Fibroblast of lung (primary cell): Measurements from ENCODE around the gene KSR2. TPM values are rescaled to one million over a fixed set of nuclear protein-coding genes. Genes with fewer than 3 reads are reported as not detected.

Source experiments
- DNase-seq, 2 donors: peaks; one replicate each; pipeline versions ENCODE4 v3.0.0 to v3.0.0-alpha.2; 2010; ENCODE audit warnings: low read depth in 2 of 2
- H2AFZ ChIP-seq: 2 replicates; pipeline ENCODE4 v1.5.1; 2012; ENCODE audit warnings: low read length, control low read depth, inconsistent platforms
- H3K27ac ChIP-seq: 2 replicates; pipeline ENCODE4 v1.5.1; 2011; ENCODE audit warnings: low read length, control low read depth; ENCODE audit not compliant: insufficient read depth
- H3K27me3 ChIP-seq: 2 replicates; pipeline ENCODE4 v1.5.1; 2011; ENCODE audit warnings: mild to moderate bottlenecking, low read length; ENCODE audit not compliant: control insufficient read depth, insufficient read depth
- H3K36me3 ChIP-seq: 2 replicates; pipeline ENCODE4 v1.5.1; 2011; ENCODE audit warnings: low read length; ENCODE audit not compliant: control insufficient read depth, insufficient read depth
- H3K4me1 ChIP-seq: 2 replicates; pipeline ENCODE4 v1.5.1; 2011; ENCODE audit warnings: low read length; ENCODE audit not compliant: control insufficient read depth, insufficient read depth; ENCODE audit errors: extremely low read depth
- H3K4me2 ChIP-seq: 2 replicates; pipeline ENCODE4 v1.5.1; 2011; ENCODE audit warnings: low read length, control low read depth; ENCODE audit not compliant: insufficient read depth; ENCODE audit errors: extremely low read depth
- H3K4me3 ChIP-seq, 4 experiments: fragments of 200-600 bp in 1 of 4; sonication (generic) in 1 of 4; replicated peaks in 1 of 4; 2 replicates each; pipeline ENCODE4 v1.5.1; 2011 to 2016; ENCODE audit warnings: low read length in 4 of 4, low read depth in 3 of 4, mild to moderate bottlenecking in 3 of 4, control low read depth in 2 of 4, inconsistent platforms in 1 of 4, mixed read lengths in 1 of 4; ENCODE audit not compliant: insufficient read depth in 1 of 4; ENCODE audit errors: control extremely low read depth in 1 of 4
- H3K79me2 ChIP-seq: 2 replicates; pipeline ENCODE4 v1.5.1; 2012; ENCODE audit warnings: mild to moderate bottlenecking, low read length, inconsistent platforms; ENCODE audit not compliant: control insufficient read depth, insufficient read depth
- H3K9ac ChIP-seq: 2 replicates; pipeline ENCODE4 v1.5.1; 2011; ENCODE audit warnings: mild to moderate bottlenecking, low read length, control low read depth; ENCODE audit not compliant: insufficient read depth
- H3K9me3 ChIP-seq: 2 replicates; pipeline ENCODE4 v1.5.1; 2012; ENCODE audit warnings: low read depth, low read length; ENCODE audit not compliant: control insufficient read depth, insufficient read depth
- H4K20me1 ChIP-seq: 2 replicates; pipeline ENCODE4 v1.5.1; 2011; ENCODE audit warnings: low read length; ENCODE audit not compliant: control insufficient read depth, insufficient read depth; ENCODE audit errors: extremely low read depth
- EZH2 ChIP-seq: IDR thresholded peaks from 2 replicates; pipeline ENCODE4 v1.5.1; 2012; ENCODE audit warnings: low read length, control low read depth, mild to moderate bottlenecking; ENCODE audit errors: missing control alignments
- polyA plus RNA-seq, 2 donors: library from polyadenylated mRNA; depleted of rRNA in 1 of 2; stranded (reverse) in 1 of 2; unstranded in 1 of 2; fragments of >200 nt; gene quantifications; 2 replicates each; pipeline ENCODE4 v1.2.1, GENCODE V29; 2011 to 2012; ENCODE audit warnings: missing spikeins in 1 of 2
- total RNA-seq: library from RNA; depleted of rRNA; stranded (reverse); fragments of >200 nt; gene quantifications from 2 replicates; pipeline ENCODE4 v1.2.1, GENCODE V29; 2014
- TF ChIP-seq, protein P1 (sequence below), 2 donors: IDR thresholded peaks in 1 of 2; conservative IDR thresholded peaks in 1 of 2; 1 replicate in 1 of 2; 2 replicates in 1 of 2; pipeline ENCODE4 v1.5.1; 2011 to 2012; ENCODE audit warnings: low read length in 2 of 2, control low read depth in 1 of 2, inconsistent platforms in 1 of 2, low read depth in 1 of 2, mild to moderate bottlenecking in 1 of 2

Gene KSR2
- total and polyA plus RNA-seq, 2 donors (not counting 1 experiment from before 2014, with no cell fraction given): not detected

GRCh38 chr12:117583677-117584225 lies 385.0 kb downstream of the KSR2 start:
- H3K9ac ChIP-seq: no peak overlapping the region
- no peak overlapping the region for H3K4me3 ChIP-seq
- no peaks in the 10 kb centered on the region for H3K4me1 ChIP-seq
- TF ChIP-seq, protein P1, sequence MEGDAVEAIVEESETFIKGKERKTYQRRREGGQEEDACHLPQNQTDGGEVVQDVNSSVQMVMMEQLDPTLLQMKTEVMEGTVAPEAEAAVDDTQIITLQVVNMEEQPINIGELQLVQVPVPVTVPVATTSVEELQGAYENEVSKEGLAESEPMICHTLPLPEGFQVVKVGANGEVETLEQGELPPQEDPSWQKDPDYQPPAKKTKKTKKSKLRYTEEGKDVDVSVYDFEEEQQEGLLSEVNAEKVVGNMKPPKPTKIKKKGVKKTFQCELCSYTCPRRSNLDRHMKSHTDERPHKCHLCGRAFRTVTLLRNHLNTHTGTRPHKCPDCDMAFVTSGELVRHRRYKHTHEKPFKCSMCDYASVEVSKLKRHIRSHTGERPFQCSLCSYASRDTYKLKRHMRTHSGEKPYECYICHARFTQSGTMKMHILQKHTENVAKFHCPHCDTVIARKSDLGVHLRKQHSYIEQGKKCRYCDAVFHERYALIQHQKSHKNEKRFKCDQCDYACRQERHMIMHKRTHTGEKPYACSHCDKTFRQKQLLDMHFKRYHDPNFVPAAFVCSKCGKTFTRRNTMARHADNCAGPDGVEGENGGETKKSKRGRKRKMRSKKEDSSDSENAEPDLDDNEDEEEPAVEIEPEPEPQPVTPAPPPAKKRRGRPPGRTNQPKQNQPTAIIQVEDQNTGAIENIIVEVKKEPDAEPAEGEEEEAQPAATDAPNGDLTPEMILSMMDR (conservative IDR thresholded peaks at IDR 0.05 in 1 of 2, IDR thresholded peaks at IDR 0.05 in 1 of 2; ENCODE audit: low read depth in 1 of 2, low read length in 2 of 2): no peak
- TF ChIP-seq EZH2: no peak
- H4K20me1 ChIP-seq: no peaks in the 10 kb centered on the region
- H3K9me3 ChIP-seq: no peaks in the 10 kb centered on the region
- H2AFZ ChIP-seq: no peak overlapping the region
- no peaks in the 10 kb centered on the region for H3K79me2 ChIP-seq
- no peak overlapping the region for H3K4me2 ChIP-seq
- H3K36me3 ChIP-seq: no peaks in the 10 kb centered on the region
- H3K27ac ChIP-seq: no peak overlapping the region
- no peaks in the 10 kb centered on the region for H3K27me3 ChIP-seq
- DNase-seq: no peak

DNA sequence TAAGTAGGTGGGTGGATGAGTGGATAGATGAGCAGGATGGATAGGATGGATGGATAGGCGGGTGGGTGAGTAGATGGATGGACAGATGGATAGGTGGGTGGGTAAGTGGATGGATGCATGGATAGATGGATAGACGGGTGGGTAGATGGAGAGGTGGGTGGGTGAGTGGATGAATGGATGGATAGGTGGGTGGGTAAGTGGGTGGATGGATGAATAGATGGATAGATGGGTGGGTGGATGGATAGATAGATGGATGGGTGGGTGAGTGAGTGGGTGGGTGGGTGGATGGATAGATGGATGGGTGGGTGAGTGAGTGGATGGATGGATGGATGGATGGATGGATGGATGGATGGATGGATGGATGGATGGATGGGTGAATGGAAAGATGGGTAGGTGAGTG lies 385.7 kb downstream of the KSR2 start:
- Histone ChIP-seq H2AFZ (no peak overlapping the region), H3K27me3 (no peaks in the 10 kb centered on the region), H3K4me1 (no peaks in the 10 kb centered on the region), H3K4me2 (no peak overlapping the region), H3K9ac (no peak overlapping the region), H3K27ac (no peak overlapping the region), H3K9me3 (no peaks in the 10 kb centered on the region), H3K36me3 (no peaks in the 10 kb centered on the region), H4K20me1 (no peaks in the 10 kb centered on the region), H3K79me2 (no peaks in the 10 kb centered on the region), H3K4me3 (no peak overlapping the region)
- DNase-seq: no peak
- TF ChIP-seq, protein P1 (conservative IDR thresholded peaks at IDR 0.05 in 1 of 2, IDR thresholded peaks at IDR 0.05 in 1 of 2; ENCODE audit: low read depth in 1 of 2, low read length in 2 of 2): no peak
- TF ChIP-seq EZH2: no peak

- Histone ChIP-seq H3K9ac (no peak overlapping the region), H3K79me2 (no peaks in the 10 kb centered on the region), H3K36me3 (no peaks in the 10 kb centered on the region), H3K27ac (no peak overlapping the region), H3K27me3 (no peaks in the 10 kb centered on the region), H3K9me3 (no peaks in the 10 kb centered on the region), H2AFZ (no peak overlapping the region), H4K20me1 (no peaks in the 10 kb centered on the region), H3K4me1 (no peaks in the 10 kb centered on the region), H3K4me2 (no peak overlapping the region), H3K4me3 (no peak overlapping the region)
- no peak for DNase-seq
- TF ChIP-seq EZH2: no peak
- TF ChIP-seq, protein P1 (conservative IDR thresholded peaks at IDR 0.05 in 1 of 2, IDR thresholded peaks at IDR 0.05 in 1 of 2; ENCODE audit: low read depth in 1 of 2, low read length in 2 of 2): no peak
These were observed 386.5 kb downstream of the KSR2 start for GRCh38 chr12:117582135-117582784.
